ENCODE results near the gene LANCL2.

DNA sequence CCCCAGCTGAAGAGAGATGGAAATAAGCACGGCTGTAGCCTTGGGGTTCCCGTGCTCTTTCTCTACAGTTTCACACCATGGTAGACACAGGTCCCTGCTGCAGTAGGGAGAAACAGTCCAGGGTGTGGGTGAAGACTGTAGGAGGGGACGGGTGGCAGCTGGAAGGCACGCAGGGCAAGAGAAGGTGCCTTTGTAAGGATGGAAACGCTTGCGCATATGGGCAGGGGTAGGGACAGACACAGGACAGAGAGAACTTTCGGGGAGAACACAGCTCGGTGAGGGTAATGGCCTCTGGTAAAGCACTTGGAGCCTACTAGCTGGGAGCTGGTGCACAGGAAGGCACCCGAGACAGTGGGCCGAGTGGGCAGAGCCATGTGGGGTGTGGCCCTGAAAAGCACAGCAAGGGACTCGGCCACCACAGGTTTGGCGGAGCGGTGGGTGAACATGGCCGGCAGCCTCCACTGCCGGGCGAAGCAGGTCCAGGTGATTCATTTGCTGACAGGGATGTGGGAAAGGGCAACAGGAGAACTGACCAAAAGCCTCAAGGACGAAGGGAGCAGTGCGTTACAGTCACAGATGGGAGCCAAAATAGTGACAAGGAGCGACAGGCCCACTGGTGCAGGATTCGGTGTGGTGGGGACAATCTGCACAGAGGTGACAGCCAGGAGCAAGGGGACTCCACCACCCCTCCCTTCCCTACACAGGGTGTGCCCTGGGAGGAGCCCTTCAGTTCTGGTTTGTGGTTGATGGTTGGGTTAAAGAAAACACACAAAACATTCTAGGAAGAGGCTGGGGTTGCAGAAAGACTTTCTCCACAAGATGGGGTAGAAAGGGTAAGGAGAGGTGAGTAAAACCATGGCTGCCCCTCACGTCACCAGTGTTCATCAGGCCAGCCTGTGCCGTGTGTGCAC lies 110.1 kb downstream of the LANCL2 start:
- TF ChIP-seq CTCF (IDR thresholded peaks at IDR 0.05 in 8 of 11, conservative IDR thresholded peaks at IDR 0.05 in 3 of 11) (no peak), POLR2AphosphoS5 (IDR thresholded peaks at IDR 0.05) (no peak)
